ENCODE results near the gene AP2S1. TPM values are rescaled to one million over a fixed set of nuclear protein-coding genes. Genes with fewer than 3 reads are reported as not detected.

The AP2S1 gene
- total and polyA plus RNA-seq, 2 of the 8 experiments (the other 6 are each of a cell fraction or from before 2014, with no cell fraction given): 195 to 211 TPM

- TF ChIP-seq CBX8 (IDR thresholded peaks at IDR 0.05; ENCODE audit: borderline replicate concordance, low read depth, low read length) (no peak), CTBP2 (IDR thresholded peaks at IDR 0.05; ENCODE audit: borderline replicate concordance, insufficient read depth, insufficient read length, low read length) (no peak), RXRA (IDR thresholded peaks at IDR 0.05; ENCODE audit: insufficient read depth, low read depth, low read length) (no peak), EP300 (IDR thresholded peaks at IDR 0.05; ENCODE audit: borderline replicate concordance in 1 of 2, low read depth in 2 of 2, low read length in 2 of 2) (no peak)
- TF ChIP-seq, protein P1, sequence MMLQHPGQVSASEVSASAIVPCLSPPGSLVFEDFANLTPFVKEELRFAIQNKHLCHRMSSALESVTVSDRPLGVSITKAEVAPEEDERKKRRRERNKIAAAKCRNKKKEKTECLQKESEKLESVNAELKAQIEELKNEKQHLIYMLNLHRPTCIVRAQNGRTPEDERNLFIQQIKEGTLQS (IDR thresholded peaks at IDR 0.05; ENCODE audit: insufficient read depth, low read depth, low read length): no peak
These were observed 40.0 kb upstream of the AP2S1 start (continued) for GRCh38 chr19:46890423-46891170.

Data from H1 (cell line).